GM18502 (cell line): ENCODE results near the gene TBX6.

Experiments
- ATAC-seq: cut with Tn5 transposase; IDR thresholded peaks from one replicate; pipeline ENCODE4 v1.9.1; 2021; ENCODE audit warnings: mild to moderate bottlenecking; ENCODE audit not compliant: unreplicated experiment, poor library complexity

TBX6 gene

DNA sequence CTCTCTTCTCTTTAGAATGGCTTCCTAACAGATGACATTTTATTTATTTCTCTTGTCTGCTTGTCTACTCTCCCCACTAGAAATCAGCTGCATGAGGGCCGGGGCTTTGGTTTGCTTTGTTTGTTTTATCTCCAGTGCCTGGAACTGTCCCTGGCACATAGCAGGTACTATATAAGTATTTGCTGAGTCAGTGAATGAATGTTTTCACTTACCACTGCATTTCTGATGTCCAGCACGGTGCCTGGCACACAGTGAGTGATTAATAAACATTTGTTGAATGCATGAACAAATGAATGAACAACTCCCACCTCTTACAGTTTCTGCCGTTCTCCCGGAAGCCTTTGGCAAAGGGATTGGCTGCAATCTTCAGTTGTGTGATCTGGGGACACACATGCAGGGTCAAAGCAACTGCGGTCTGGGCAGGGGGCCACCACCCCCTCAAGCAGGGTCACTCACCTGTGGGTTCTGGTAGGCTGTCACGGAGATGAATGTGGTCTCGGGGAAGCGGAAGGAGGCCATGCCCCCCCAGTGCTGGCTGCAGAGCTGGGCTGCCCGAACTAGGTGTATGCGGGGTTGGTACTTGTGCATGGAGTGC lies 3.4 kb downstream of the TBX6 start:
- ATAC-seq = no peak

DNA sequence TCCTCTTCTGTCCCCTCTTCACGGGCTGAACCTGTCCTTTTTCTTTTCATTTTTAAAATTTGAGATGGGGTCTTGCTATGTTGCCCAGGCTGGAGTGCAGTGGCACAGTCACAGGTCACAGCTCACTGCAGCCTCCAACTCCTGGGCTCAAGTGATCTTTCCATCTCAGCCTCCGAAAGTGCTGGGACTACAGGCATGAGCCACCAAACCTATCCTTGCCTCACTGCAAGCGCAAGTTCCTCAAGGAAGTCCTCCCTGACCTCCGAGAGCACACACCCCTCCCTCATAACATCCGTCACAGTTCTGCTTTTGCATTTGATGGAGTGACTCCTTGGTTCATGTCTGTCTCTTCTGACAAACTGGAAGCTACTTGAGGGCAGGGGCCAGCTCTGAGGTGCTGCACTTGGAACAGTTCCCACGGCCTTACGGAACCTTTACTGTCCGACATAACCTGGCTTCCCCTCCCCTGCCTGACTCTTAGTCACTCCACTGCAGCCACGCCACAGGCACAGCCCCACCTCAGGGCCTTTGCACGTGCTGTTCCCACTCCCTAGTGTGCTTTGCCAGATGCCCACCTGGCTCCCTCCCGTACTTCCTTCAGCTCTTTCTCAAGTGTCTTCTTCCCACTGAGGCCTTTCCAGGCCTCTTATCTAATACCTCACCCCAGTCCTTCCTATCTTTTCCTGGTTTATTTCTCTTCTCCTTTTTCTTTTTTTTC lies 4.4 kb downstream of the TBX6 start:
- no peak for ATAC-seq

GRCh38 chr16:30086291-30087140 lies 5.2 kb downstream of the TBX6 start:
- ATAC-seq = no peak

DNA sequence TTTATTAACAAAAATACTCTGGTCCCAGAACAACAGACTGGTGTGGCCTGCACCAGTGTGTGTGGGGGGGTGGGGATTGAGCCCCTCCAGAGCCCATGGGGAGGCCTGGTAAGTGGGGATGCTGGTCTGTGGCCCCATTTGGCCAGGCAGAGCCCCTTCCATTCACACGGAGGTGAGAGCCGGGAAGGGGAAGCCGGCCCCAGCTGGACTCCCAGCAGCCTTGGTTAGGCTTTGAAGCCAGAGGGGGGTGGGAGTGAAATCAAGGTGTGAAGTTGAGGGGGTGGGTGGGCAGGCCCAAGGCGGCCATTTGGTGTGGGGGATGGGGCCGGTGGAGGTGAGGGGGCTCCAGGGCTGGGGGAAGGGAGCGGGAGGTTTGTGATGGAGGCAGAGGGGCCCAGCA lies 5.9 kb downstream of the TBX6 start:
- ATAC-seq = no peak

DNA sequence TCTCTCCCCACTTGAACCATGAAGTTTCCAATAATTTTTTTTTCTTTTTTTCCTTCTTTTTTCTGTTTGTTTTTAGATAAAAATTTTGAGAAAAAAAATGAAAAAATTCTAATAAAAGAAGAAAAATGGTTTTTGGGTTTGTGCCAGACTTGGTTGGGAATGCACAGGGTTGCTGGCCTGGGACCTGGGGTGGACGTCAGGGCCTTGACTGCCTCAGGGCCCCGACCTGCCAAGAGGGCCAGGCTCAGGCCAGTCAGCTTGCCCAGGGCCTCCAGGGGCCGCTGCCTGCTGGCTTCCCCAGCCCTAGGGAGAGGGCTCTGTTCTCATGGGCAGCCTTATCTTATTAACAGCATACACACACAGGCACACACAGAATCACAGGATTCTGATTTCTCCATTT lies 6.5 kb downstream of the TBX6 start:
- ATAC-seq = no peak

GRCh38 chr16:30084816-30085159 lies 6.9 kb downstream of the TBX6 start:
- no peak for ATAC-seq

DNA sequence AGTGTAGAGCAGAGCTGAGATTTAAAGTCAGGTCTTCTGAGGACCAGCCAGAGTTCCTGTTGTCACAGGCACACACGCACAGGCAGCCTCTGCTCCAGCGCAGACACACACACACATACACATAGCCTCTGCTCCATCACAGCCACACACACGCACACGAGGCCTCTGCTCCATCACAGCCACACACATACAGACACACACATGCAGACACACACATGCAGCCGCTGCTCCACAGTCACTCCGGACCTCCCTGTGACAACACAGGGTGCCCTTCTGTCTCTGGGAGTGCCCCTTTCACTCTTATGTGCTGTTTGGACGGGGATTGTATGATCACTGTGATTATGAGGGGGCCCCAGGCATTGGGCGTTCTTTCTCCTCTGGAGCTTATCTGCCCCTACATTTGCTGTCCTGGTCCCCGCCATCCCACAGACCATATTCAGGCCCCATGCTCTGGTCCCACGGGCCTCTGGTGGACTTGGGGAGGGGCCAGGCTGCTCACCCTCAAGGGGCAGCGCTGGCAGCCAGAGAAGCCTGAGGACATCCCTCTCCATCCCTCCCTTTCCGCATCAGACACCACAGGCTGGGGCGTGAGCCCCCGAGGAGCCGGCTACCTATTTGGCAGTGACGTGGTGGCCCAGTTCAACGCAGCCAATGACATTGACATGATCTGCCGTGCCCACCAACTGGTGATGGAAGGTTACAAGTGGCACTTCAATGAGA lies 7.5 kb downstream of the TBX6 start:
- ATAC-seq = no peak

DNA sequence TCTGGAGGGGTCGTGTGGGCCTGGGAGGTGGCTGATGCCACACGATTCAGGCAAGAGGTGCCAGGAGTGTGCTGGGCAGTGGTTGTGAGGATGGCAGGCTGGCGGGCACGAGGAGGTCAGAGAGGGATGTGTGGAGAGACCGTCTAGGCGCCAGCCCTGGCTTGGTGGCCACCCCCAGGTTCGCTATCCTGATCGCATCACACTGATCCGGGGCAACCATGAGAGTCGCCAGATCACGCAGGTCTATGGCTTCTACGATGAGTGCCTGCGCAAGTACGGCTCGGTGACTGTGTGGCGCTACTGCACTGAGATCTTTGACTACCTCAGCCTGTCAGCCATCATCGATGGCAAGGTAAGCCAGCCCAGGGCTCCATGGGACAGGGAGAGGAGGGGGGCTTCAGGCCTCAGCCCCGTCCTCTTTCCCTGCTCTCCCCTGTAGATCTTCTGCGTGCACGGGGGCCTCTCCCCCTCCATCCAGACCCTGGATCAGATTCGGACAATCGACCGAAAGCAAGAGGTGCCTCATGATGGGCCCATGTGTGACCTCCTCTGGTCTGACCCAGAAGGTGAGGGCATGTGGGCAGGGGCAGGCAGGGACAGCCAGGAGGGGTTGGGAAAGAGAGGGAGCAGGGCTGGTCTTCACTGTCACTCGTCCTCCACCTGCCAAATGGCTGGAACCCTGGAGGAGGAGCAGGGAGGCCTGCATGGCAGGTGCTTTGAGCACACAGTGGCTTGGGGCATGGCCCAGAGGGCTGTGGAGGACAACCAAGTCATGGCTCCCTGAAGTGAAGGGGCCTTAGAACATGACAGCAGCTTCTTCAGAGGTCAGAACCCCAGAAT lies 8.3 kb downstream of the TBX6 start:
- no peak for ATAC-seq

DNA sequence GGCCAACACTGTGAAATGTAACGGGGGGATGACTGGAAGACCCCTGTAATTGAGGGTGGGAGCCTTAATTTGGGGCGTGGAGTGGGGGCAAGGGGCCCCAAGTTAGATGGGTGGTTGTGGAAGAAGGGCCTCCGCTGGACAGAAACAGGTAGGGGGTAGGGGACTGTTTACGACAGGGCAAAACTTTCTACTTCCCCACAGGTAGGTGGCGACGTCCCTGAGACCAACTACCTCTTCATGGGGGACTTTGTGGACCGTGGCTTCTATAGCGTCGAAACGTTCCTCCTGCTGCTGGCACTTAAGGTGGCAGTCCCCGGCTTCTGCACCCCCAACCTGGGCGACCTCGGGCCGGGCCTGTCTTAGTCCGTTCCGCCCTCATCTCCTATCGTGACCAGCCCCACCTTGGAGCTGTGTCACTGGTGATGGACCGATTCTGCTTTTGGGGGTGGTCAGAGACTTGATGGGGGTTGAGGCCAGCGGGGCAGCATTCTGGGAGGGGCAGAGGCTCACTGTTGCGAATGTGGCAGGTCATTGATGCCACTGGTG lies 9.1 kb downstream of the TBX6 start:
- no peak for ATAC-seq

GRCh38 chr16:30079480-30079879 lies 12.2 kb downstream of the TBX6 start:
- no peak for ATAC-seq

DNA sequence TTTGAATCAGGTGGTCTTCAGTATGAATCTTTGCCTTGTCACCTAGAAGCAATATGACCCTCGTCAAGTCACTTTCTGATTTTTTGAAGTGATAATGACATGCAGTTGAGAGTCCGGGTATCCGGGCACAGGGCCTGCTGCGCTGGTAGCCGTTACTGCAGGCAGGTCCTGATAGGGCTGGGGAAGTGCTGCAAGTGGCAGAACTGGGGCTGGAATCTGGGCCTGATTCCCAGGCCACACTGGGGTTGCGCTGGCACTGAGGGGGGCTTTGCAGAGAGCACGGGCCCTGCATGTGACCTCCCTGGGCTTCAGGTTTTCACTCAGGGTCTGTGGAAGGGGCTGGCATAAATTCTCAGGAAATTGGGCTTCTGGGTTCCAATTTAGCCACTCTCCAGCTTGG lies 13.0 kb downstream of the TBX6 start:
- no peak for ATAC-seq

- no peak for ATAC-seq
Measured at GRCh38 chr16:30077656-30078055, 14.1 kb downstream of the TBX6 start.

DNA sequence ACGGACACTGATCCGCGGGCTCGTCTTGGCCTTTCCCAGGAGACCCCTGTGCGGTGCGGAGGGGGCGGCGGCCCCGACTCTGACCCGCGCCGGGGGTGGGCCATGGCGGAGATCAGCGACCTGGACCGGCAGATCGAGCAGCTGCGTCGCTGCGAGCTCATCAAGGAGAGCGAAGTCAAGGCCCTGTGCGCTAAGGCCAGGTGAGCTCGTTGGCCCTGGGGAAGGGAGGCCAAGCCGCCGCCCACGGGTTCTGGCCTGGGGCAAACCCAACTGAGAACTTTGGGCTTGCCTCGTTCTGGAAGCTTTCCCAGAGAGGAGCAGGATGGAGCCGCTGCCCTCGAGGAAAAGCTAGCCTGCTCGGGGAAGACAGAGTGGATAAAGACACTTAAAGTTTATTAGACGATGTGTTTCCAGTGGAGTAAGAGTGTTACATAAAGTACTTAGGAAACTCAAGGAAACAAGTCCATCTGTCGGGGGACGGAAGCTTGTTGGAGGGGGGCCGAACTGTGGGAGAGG lies 15.4 kb downstream of the TBX6 start:
- peak; percentile 25 for ATAC-seq

- peak; percentile 75 for ATAC-seq
Measured at GRCh38 chr16:30075503-30076275, 16.0 kb downstream of the TBX6 start, which contains the start of gene PPP4C. TSS of gene PPP4C (plus strand) at chr16:30075994. CDS start at chr16:30076378, 384 bp downstream.

- no peak for ATAC-seq
Measured at GRCh38 chr16:30070490-30070889, 21.2 kb downstream of the TBX6 start.

DNA sequence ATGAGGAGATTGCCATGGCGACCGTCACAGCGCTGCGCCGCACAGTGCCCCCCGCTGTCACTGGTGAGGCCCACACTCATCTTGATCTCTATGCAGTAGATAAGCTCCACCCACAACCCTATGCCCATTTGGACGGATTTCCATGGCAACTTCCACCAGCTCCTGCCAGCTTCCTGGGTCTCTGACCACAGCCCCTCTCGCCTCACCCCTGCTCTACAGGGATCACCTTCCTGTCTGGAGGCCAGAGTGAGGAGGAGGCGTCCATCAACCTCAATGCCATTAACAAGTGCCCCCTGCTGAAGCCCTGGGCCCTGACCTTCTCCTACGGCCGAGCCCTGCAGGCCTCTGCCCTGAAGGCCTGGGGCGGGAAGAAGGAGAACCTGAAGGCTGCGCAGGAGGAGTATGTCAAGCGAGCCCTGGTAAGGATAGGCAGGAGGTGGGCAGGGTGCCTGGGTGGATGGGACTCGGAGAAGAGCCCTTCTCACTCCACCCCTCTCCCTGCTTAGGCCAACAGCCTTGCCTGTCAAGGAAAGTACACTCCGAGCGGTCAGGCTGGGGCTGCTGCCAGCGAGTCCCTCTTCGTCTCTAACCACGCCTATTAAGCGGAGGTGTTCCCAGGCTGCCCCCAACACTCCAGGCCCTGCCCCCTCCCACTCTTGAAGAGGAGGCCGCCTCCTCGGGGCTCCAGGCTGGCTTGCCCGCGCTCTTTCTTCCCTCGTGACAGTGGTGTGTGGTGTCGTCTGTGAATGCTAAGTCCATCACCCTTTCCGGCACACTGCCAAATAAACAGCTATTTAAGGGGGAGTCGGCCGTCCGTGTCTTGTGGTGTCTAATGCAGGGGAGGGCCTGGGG lies 21.9 kb downstream of the TBX6 start:
- no peak for ATAC-seq

DNA sequence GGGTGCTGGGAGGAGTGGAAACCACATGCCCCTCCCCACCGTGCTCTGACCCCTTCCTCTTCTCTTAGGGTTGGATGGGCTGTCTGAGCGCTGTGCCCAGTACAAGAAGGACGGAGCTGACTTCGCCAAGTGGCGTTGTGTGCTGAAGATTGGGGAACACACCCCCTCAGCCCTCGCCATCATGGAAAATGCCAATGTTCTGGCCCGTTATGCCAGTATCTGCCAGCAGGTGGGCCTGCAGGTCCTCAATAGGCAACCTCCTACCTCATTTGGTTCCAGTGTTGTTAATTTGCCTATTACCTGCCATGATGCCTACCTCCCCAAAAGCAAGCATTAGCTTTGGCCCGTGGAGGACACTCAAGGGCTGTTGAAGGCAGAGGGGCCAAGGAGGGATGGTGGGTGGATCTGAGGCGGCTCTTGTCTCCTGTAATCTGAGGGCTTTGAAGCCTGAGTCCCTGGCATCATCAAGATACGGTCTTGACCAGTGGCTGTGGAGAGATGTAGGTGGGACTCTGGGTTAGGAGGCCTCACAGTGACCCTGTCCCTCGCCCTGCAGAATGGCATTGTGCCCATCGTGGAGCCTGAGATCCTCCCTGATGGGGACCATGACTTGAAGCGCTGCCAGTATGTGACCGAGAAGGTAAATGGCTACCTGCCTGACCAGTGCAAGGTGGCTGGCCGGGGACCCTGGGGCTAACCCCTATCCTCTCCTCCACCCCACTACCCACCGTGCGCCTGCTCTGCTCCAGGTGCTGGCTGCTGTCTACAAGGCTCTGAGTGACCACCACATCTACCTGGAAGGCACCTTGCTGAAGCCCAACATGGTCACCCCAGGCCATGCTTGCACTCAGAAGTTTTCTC lies 22.7 kb downstream of the TBX6 start:
- no peak for ATAC-seq
